ENCODE data around the gene DNAL1.

- TF ChIP-seq CTCF (IDR thresholded peaks at IDR 0.05) = no peak
- no peak for TF ChIP-seq POLR2A (IDR thresholded peaks at IDR 0.05)
- no peak for TF ChIP-seq EP300 (IDR thresholded peaks at IDR 0.05)
- no peak for TF ChIP-seq POLR2AphosphoS5 (IDR thresholded peaks at IDR 0.05)
These were observed 92.1 kb downstream of the DNAL1 start for GRCh38 chr14:73736842-73737241.
